Stimulated activated CD8-positive, alpha-beta memory T cell treated with anti-CD3 and anti-CD28 coated beads, Interleukin-2, amount 100 ng/mL, for 1 hour (primary cell): ENCODE measurements around the gene MGAT5B.

Experiments
- DNase-seq, 2 donors: peaks; one replicate each; pipeline ENCODE4 v3.0.0-alpha.2; 2020; ENCODE audit warnings: low read depth in 2 of 2

Gene MGAT5B

GRCh38 chr17:76905836-76906235 is 37.6 kb downstream of the MGAT5B start:
- DNase-seq, result no peak

- no peak for DNase-seq
Measured at GRCh38 chr17:76906463-76906862, 38.3 kb downstream of the MGAT5B start.

GRCh38 chr17:76907352-76907751 is 39.1 kb downstream of the MGAT5B start:
- DNase-seq, result no peak

- DNase-seq, result no peak
Measured at GRCh38 chr17:76909971-76910760, 42.0 kb downstream of the MGAT5B start.

- no peak for DNase-seq
Measured at GRCh38 chr17:76911299-76912017, 43.3 kb downstream of the MGAT5B start.

- DNase-seq, result no peak
Measured at GRCh38 chr17:76912421-76913164, 44.4 kb downstream of the MGAT5B start.

- no peak for DNase-seq
Measured at GRCh38 chr17:76914937-76915336, 46.7 kb downstream of the MGAT5B start.

GRCh38 chr17:76915840-76916510 is 47.8 kb downstream of the MGAT5B start:
- DNase-seq, result no peak

GRCh38 chr17:76917829-76918228 is 49.6 kb downstream of the MGAT5B start:
- DNase-seq, result no peak

- DNase-seq, result no peak
Measured at GRCh38 chr17:76918811-76919210, 50.6 kb downstream of the MGAT5B start.

- DNase-seq, result no peak
Measured at GRCh38 chr17:76920364-76921139, 52.3 kb downstream of the MGAT5B start.

GRCh38 chr17:76921340-76922036 is 53.3 kb downstream of the MGAT5B start:
- DNase-seq, result no peak

GRCh38 chr17:76922084-76922483 is 53.9 kb downstream of the MGAT5B start:
- DNase-seq, result no peak

- DNase-seq, result no peak
Measured at GRCh38 chr17:76922967-76923366, 54.8 kb downstream of the MGAT5B start.

- DNase-seq, result no peak
Measured at GRCh38 chr17:76923491-76923890, 55.3 kb downstream of the MGAT5B start.

- no peak for DNase-seq
Measured at GRCh38 chr17:76924345-76925342, 56.4 kb downstream of the MGAT5B start.

GRCh38 chr17:76925441-76925891 is 57.3 kb downstream of the MGAT5B start:
- no peak for DNase-seq

GRCh38 chr17:76926237-76926866 is 58.1 kb downstream of the MGAT5B start:
- DNase-seq, result no peak

GRCh38 chr17:76927577-76927976 is 59.4 kb downstream of the MGAT5B start:
- DNase-seq, result no peak
